GM21737 (cell line): ENCODE measurements around the gene RAB30.
"Not testable (repeated sequence)": the region's sequence is repeated elsewhere in the genome, so short reads cannot be mapped to it uniquely, and the experiment has no call there.

ENCODE experiments used
- ATAC-seq: cut with Tn5 transposase; IDR thresholded peaks from one replicate; pipeline ENCODE4 v1.9.1; 2021; ENCODE audit warnings: mild to moderate bottlenecking, moderate library complexity; ENCODE audit not compliant: unreplicated experiment

RAB30 gene

DNA sequence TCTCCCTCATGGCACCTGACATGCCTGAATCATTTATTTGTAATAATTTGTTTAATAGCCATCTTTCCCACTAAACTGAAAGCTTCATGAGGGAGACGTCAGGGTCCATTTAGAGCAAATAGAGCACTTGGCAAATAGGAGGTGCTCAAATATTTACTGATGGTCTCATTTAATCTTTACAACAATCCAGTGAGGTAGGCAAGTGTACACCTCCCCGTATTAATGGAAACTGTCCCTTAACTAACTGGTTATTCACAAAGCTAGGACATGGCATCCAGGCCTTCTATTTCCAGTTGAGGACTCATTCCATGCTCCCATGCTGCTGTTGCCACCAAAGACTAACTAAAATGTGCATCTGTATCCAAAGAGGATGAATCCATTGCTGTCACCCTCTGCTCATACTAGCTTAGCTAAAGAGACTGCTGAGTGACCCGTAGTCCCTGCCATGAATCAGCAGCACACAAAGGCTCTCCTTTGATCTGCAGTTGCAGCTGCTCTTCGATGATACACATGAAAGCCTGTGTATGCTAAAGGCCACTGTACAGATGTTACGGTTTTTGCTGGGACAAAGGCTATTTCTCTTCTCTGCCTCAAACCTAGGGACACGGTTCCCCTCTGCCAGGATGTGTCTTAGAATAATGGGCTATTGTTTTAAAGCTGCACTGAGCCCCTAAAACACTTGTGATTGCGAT is 82.6 kb downstream of the RAB30 start:
- no peak for ATAC-seq

- ATAC-seq: no peak
Measured at GRCh38 chr11:82987997-82988396, 83.7 kb downstream of the RAB30 start.

GRCh38 chr11:82986446-82986845 is 85.3 kb downstream of the RAB30 start:
- ATAC-seq: no peak

- ATAC-seq: no peak
Measured at GRCh38 chr11:82981852-82982251, 89.8 kb downstream of the RAB30 start.

DNA sequence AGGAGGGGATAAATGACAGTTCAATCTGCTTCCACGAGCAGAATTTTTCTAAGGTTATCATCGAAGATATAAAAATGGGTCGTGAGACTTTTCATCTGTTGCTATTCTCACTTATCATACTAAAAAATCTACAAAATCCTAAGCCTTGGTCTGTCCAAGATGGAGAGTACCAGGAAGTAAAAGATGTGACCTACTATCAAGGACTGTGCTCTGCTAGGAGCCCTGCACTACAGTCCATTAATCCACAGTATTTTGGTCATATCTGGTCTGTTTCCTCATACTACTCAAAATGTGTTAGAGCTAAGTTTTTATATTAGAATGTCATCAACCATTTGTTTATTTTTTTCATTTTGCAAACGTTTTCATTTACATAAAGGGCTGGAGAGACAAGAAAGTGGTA is 90.8 kb downstream of the RAB30 start:
- ATAC-seq: no peak

- no peak for ATAC-seq
Measured at GRCh38 chr11:82980292-82980691, 91.4 kb downstream of the RAB30 start.

- no peak for ATAC-seq
Measured at GRCh38 chr11:82979824-82980223, 91.9 kb downstream of the RAB30 start.

DNA sequence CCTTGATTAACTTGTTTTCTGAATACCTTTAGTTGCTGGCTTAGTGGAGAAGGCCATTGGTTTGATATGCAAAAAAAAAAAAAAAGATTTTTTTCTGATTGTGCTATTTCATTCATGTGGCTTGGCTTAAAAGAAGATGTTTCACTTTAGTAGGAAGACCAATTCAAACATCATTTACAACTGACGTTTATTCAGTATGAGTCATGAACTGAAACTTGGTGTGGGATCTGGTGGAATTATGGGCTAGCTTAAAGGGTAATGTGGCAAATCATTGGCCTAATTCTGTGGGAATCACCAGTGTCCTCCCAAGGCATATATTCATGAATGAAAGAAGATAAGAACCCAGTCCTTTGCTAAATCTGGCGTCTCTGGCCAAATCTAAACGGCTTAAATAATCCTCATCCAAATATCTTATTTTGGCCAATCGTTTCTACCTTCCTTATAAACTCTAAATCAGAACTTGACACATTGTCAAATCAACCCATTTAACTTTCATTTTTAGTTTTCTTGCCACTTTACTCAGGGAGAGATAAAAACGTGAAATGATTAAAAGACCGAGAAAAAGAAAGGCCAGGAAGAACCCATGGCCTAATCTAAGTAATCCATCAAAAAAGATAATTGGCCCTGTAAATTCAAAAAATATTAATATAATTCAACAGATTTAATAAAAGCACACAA is 93.1 kb downstream of the RAB30 start:
- no peak for ATAC-seq

DNA sequence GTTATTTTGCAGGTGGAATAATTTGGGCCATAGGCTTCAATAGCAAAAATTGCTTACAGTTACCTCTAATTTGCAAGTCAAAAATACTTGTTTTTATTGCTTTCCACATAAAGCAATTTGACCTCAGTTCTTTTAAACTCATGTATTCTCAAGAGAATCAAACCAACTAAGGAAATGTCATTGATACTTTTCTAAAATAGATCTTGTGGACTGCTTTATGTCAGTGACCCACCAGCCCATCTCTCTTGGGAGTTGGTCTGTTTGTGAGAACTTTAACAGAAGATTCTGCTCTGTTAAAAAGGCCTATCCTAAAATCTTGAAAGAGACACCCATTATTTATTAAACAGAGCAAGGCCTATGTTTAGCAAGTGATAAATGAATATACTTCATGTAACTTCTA is 94.9 kb downstream of the RAB30 start:
- ATAC-seq: no peak

GRCh38 chr11:82975882-82976281 is 95.8 kb downstream of the RAB30 start:
- no peak for ATAC-seq

GRCh38 chr11:82974851-82975250 is 96.8 kb downstream of the RAB30 start:
- ATAC-seq: no peak

DNA sequence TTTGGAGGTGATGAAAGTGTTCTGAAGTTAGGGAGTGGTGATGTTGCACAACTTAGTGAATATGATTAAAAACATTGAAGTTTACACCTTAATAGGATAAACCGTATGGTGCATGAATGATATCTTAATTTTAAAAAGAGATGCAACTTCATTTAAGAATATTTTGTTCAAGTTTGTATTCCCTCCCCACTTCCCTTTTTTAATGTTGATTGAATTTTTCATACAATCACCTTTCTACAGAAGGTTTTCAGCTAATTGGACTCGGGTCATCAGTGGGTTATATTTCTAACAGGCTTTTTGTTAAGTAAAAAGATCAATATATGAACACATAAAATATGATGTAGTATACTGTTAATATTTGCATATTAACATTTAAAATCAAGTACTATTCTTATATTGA is 97.6 kb downstream of the RAB30 start:
- no peak for ATAC-seq

GRCh38 chr11:82972103-82972502 is 99.6 kb downstream of the RAB30 start:
- ATAC-seq: no peak

- not testable (repeated sequence) for ATAC-seq
Measured at GRCh38 chr11:82971519-82971946, 100.2 kb downstream of the RAB30 start.

DNA sequence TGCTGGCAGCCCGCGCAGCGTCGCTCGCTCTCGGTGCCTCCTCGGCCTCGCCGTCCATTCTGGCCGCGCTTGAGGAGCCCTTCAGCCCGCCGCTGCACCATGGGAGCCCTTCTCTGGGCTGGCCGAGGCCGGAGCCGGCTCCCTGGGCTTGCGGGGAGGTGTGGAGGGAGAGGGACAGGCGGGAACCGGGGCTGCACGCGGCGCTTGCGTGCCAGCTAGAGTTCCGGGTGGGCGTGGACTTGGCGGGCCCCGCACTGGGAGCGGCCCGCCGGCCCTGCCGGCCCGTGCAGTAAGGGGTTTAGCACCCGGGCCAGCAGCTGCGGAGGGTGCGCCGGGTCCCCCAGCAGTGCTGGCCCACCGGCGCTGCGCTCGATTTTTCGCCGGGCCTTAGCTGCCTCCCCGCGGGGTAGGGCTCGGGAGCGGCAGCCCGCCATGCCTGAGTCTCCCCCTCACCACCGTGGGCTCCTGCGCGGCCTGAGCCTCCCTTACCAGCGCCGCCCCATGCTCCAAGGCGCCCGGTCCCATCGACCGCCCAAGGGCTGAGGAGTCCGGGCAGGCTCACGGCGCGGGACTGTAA is 101.1 kb downstream of the RAB30 start:
- ATAC-seq: not testable (repeated sequence)

- ATAC-seq: peak; percentile 96
Measured at GRCh38 chr11:82969811-82970210, 101.9 kb downstream of the RAB30 start.

GRCh38 chr11:82967381-82967780 is 104.3 kb downstream of the RAB30 start:
- no peak for ATAC-seq

DNA sequence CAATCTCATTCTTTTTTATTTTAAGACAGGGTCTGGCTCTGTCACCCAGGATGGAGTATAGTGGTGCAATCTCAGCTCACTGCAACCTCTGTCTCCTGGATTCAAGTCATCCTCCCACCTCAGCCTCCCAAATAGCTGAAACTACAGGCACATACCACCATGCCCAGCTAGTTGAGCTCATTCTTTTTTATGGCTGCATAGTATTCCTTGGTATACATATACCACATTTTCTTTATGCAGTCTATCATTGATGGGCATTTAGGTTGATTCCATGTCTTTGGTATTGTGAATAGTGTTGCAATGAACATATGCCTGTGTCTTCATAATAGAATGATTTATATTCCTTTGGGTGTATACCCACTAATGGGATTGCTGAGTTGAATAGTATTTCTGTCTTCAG is 109.7 kb downstream of the RAB30 start:
- ATAC-seq: not testable (repeated sequence)

GRCh38 chr11:82960779-82961143 is 110.9 kb downstream of the RAB30 start:
- peak; percentile 26 for ATAC-seq

- ATAC-seq: peak; percentile 84
Measured at GRCh38 chr11:82959987-82960778, 111.5 kb downstream of the RAB30 start.

- not testable (repeated sequence) for ATAC-seq
Measured at GRCh38 chr11:82955736-82956453, 115.8 kb downstream of the RAB30 start.
